ENCODE data around the gene ARF1.

The ARF1 gene

GRCh38 chr1:228112167-228112566 lies 29.7 kb downstream of the ARF1 start:
- no peak for TF ChIP-seq GATA1 (IDR thresholded peaks at IDR 0.05; ENCODE audit: low read depth, low read length)
- no peak for DNase-seq

GRCh38 chr1:228112617-228113016 lies 30.1 kb downstream of the ARF1 start:
- TF ChIP-seq GATA1 (IDR thresholded peaks at IDR 0.05; ENCODE audit: low read depth, low read length) (no peak), POLR2A (IDR thresholded peaks at IDR 0.05; ENCODE audit: low read length) (no peak)
- no peak for DNase-seq

GRCh38 chr1:228114827-228115226 lies 32.3 kb downstream of the ARF1 start:
- no peak for TF ChIP-seq POLR2A (IDR thresholded peaks at IDR 0.05; ENCODE audit: low read length)
- TF ChIP-seq GATA1 (IDR thresholded peaks at IDR 0.05; ENCODE audit: low read depth, low read length) = no peak

DNA sequence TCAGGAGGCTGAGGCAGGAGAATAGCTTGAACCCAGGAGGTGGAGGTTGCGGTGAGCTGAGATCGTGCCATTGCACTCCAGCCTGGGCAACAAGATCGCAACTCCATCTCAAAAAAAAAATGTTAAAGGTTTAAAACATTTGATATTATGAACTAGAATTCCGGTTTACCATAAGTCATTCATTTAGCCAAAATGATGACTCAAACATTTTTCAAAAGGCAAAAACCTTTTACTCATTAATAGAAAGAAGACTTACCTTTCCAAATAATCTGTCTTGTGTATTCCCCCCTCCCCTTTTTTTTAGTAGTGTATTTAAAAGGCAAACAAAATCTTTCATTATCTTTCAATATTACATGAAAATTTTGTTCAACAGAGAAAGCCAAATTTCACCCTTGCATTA lies 34.8 kb downstream of the ARF1 start:
- DNase-seq = no peak

More at GRCh38 chr1:228114827-228115226, 32.3 kb downstream of the ARF1 start:
- no peak for DNase-seq

GRCh38 chr1:228118040-228118439 lies 35.5 kb downstream of the ARF1 start:
- TF ChIP-seq GATA1 (IDR thresholded peaks at IDR 0.05; ENCODE audit: low read depth, low read length) (no peak), POLR2A (IDR thresholded peaks at IDR 0.05; ENCODE audit: low read length) (no peak)
- DNase-seq = peak in 1 of 2 experiments; percentile 41

More for the DNA sequence above, 34.8 kb downstream of the ARF1 start:
- TF ChIP-seq POLR2A (IDR thresholded peaks at IDR 0.05; ENCODE audit: low read length) = no peak
- no peak for TF ChIP-seq GATA1 (IDR thresholded peaks at IDR 0.05; ENCODE audit: low read depth, low read length)

- no peak for DNase-seq
- TF ChIP-seq POLR2A (IDR thresholded peaks at IDR 0.05; ENCODE audit: low read length) = no peak
- no peak for TF ChIP-seq GATA1 (IDR thresholded peaks at IDR 0.05; ENCODE audit: low read depth, low read length)
Observed at GRCh38 chr1:228120351-228120750, 37.8 kb downstream of the ARF1 start.

DNA sequence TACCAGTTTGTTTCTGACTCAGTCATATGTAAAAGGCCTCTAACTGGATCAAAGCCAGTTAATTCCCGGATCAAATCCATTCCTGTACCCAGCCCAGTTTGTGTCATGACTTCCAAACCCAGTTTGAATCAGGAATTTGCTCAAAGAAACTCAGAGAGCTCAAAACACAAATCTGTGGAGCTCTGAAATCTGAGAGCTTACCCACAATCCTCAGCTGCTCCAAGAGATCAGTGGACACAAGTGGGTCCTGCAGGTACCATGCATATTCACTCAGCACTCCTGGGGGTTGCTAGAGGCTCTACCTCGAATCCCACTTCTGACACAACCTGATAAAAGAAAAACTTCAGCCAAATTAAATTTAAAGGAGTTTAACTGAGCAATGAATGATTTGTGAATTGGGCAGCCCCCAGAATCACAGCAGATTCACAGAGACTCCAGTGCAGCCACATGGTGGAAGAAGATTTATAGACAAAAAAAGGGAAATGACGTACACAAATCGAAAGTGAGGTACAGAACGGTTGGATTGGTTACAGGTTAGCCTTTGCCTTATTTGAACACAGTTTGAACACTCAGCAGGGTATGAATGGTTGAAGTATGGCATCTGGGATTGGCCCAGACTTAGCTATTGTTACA lies 38.5 kb downstream of the ARF1 start:
- TF ChIP-seq POLR2A (IDR thresholded peaks at IDR 0.05; ENCODE audit: low read length) (no peak), GATA1 (IDR thresholded peaks at IDR 0.05; ENCODE audit: low read depth, low read length) (no peak)

DNA sequence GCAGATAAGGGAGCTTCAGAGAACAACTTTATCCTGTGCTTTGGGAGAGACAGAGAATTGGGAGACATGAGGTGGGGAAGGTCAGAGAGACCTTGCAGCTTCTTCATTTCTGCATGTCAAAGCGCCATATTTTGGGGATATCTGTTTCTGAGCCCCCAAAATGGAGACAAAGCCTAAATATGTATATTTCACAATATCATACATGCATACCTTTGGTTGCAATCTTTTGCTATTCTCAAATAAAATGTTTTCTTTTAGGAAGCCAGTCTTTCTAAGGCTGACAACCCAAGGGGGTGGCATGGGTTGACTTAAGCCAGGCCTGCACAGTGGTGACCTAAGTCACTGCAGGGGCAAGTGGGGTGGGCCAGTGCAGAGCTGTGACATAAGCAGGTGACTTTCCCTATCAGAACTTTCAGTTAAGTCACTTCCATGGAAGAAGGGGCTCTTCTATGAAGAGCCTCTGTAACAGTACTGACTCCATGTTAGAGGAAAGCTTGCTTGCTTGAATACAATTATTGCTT lies 40.5 kb downstream of the ARF1 start:
- no peak for DNase-seq
- no peak for TF ChIP-seq GATA1 (IDR thresholded peaks at IDR 0.05; ENCODE audit: low read depth, low read length)
- no peak for TF ChIP-seq POLR2A (IDR thresholded peaks at IDR 0.05; ENCODE audit: low read length)

More for the DNA sequence above, 38.5 kb downstream of the ARF1 start:
- DNase-seq = no peak

DNA sequence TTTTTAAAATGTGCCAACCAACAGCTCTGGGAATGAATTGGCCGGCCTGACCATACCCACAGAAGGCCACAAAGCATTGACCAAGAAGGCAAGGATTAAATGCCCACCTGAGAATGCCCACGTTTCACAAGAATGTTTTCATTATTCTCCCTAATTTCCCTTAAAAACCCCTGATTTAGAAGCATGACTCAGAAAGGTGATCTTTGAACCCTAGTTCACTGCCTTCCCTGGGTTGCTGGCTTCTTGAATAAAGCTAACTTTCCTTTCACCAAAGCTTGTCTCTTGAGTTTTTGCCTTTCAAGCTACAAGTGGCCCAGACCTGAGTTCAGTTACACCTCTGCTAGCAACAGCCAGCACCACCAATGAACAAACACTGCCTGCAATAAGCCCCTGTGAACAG lies 41.0 kb downstream of the ARF1 start:
- DNase-seq = no peak
- TF ChIP-seq POLR2A (IDR thresholded peaks at IDR 0.05; ENCODE audit: low read length) (no peak), GATA1 (IDR thresholded peaks at IDR 0.05; ENCODE audit: low read depth, low read length) (no peak)

DNA sequence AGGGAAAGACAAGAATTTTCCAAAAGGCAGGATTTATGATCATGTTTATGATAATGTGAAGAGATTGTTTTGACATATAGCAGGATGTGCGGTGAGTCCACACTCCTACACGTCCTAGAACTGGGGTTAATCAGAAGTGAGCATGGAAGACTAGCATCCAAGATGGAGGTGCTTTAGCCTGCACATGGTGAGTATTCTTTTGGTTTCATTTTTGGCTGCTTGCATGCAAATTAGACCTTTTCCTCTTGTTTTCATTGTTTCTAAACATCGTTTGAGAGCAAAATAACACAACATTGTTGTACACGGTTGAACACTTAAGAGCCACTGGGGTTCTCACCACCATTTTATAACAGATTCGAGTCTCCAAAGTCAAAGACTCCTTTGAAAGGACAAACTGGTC lies 42.7 kb downstream of the ARF1 start:
- no peak for DNase-seq
- no peak for TF ChIP-seq GATA1 (IDR thresholded peaks at IDR 0.05; ENCODE audit: low read depth, low read length)
- no peak for TF ChIP-seq POLR2A (IDR thresholded peaks at IDR 0.05; ENCODE audit: low read length)

DNA sequence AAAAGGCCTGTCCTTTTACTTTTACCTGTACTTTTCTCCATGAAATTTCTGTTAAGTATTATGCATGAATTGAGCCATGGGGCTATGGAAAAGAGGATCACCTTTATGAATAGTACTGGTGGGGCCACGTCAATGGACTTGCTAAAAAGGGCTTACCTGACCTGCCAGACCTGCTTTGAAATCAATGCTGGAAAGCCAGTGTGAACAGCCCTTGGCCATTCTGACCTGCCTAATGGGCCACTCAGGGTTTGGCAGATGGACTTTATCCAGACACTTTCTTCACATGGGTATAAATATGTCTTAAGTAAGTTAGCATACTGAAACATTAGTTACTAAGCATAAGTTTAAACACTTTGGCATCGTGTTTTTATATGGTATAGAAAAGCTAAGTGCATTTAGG lies 49.3 kb downstream of the ARF1 start:
- DNase-seq = no peak
- TF ChIP-seq POLR2A (IDR thresholded peaks at IDR 0.05; ENCODE audit: low read length) (no peak), GATA1 (IDR thresholded peaks at IDR 0.05; ENCODE audit: low read depth, low read length) (no peak)

GRCh38 chr1:228134591-228134990 lies 52.1 kb downstream of the ARF1 start:
- DNase-seq = no peak
- TF ChIP-seq POLR2A (IDR thresholded peaks at IDR 0.05; ENCODE audit: low read length) = no peak

DNA sequence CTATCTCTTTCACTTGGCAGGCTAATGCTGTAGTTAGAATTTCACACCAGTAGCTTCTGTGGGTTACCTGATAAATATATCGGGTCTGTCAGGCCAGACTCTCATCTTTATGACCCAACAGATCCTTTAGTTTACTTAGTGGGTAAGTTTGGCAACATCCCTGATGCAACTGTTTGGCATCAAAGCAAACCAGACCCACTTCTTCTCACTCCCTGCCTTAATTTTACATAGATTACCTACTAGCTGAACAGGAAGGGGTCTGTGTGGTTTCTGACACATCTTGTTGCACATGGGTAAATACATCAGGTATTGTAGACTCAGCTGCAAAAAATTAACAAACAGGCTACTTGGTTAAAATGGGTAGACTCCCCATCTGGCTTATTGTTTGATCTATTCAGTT lies 54.4 kb downstream of the ARF1 start:
- TF ChIP-seq POLR2A (IDR thresholded peaks at IDR 0.05; ENCODE audit: low read length) (peak; percentile 30), GATA1 (IDR thresholded peaks at IDR 0.05; ENCODE audit: low read depth, low read length) (no peak)
- peak; percentile 80 to 81 for DNase-seq

- DNase-seq = no peak
- TF ChIP-seq POLR2A (IDR thresholded peaks at IDR 0.05; ENCODE audit: low read length) (no peak), GATA1 (IDR thresholded peaks at IDR 0.05; ENCODE audit: low read depth, low read length) (no peak)
Observed at GRCh38 chr1:228139406-228139930, 57.0 kb downstream of the ARF1 start.

All from erythroblast (primary cell).